HEK293 (cell line): ENCODE data around the gene OR8S1.

Experiments used
- KLF1 ChIP-seq: fragments of 450-650 bp; formaldehyde crosslinking; IDR thresholded peaks from 2 replicates; pipeline ENCODE4 v1.5.1; 2016; ENCODE audit warnings: missing biosample characterization, missing genetic modification characterization
- ZNF670 ChIP-seq: fragments of 450-650 bp; formaldehyde crosslinking; IDR thresholded peaks from 2 replicates; pipeline ENCODE4 v1.5.1; 2016; ENCODE audit warnings: missing biosample characterization, missing genetic modification characterization, low read depth
- TF ChIP-seq, protein P1 (sequence below): fragments of 450-650 bp; formaldehyde crosslinking; IDR thresholded peaks from 2 replicates; pipeline ENCODE4 v1.5.1; 2016; ENCODE audit warnings: missing biosample characterization, missing genetic modification characterization
- TF ChIP-seq, protein P2 (sequence below): fragments of 450-650 bp; formaldehyde crosslinking; IDR thresholded peaks from 2 replicates; pipeline ENCODE4 v1.5.1; 2016; ENCODE audit warnings: missing biosample characterization, missing genetic modification characterization

DNA sequence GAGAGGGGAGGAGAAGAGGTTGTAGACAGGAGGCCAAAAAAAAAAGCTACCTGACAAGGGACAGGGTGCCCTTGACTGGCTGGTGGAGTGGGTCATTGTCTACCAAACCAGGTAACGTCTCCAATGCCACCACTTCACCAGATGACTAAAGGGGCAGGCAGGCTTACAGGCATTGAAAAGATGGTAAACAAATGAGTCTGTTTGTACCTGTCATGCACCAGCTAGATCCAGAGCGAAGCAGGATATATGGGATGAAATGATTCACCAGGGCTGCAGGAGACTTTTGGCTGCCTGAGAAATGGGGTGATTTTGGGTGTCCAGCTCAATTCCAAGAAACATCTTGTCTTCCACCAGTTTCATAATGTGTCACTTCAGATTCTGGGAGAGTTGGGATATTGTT lies 39.2 kb upstream of the OR8S1 start:
- TF ChIP-seq, protein P1, sequence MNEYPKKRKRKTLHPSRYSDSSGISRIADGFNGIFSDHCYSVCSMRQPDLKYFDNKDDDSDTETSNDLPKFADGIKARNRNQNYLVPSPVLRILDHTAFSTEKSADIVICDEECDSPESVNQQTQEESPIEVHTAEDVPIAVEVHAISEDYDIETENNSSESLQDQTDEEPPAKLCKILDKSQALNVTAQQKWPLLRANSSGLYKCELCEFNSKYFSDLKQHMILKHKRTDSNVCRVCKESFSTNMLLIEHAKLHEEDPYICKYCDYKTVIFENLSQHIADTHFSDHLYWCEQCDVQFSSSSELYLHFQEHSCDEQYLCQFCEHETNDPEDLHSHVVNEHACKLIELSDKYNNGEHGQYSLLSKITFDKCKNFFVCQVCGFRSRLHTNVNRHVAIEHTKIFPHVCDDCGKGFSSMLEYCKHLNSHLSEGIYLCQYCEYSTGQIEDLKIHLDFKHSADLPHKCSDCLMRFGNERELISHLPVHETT (tag by site-specific recombination) = no peak
- TF ChIP-seq ZNF670 (tag by site-specific recombination) (no peak), KLF1 (no peak)
- TF ChIP-seq, protein P2, sequence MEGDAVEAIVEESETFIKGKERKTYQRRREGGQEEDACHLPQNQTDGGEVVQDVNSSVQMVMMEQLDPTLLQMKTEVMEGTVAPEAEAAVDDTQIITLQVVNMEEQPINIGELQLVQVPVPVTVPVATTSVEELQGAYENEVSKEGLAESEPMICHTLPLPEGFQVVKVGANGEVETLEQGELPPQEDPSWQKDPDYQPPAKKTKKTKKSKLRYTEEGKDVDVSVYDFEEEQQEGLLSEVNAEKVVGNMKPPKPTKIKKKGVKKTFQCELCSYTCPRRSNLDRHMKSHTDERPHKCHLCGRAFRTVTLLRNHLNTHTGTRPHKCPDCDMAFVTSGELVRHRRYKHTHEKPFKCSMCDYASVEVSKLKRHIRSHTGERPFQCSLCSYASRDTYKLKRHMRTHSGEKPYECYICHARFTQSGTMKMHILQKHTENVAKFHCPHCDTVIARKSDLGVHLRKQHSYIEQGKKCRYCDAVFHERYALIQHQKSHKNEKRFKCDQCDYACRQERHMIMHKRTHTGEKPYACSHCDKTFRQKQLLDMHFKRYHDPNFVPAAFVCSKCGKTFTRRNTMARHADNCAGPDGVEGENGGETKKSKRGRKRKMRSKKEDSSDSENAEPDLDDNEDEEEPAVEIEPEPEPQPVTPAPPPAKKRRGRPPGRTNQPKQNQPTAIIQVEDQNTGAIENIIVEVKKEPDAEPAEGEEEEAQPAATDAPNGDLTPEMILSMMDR (tag by site-specific recombination) = no peak
